ENCODE data around the gene TRAFD1. TPM values are rescaled to one million over a fixed set of nuclear protein-coding genes. Genes with fewer than 3 reads are reported as not detected.

The TRAFD1 gene
- total RNA-seq, 1 experiment from 2014 or later = 23.4 TPM

- no peak for DNase-seq (ENCODE audit: unreplicated experiment)
- TF ChIP-seq CTCF (IDR thresholded peaks at IDR 0.05; ENCODE audit: unreplicated experiment) = no peak
- H3K4me1 Mint-ChIP-seq (ENCODE audit: insufficient read depth, unreplicated experiment) = no peaks in the 10 kb centered on the region
- no peak overlapping the region for H3K4me3 Mint-ChIP-seq (ENCODE audit: unreplicated experiment)
- BruUV-seq (replicated peaks) = no TSS peak
- H3K27ac Mint-ChIP-seq (ENCODE audit: low read depth, unreplicated experiment) = no peak overlapping the region
- H3K36me3 Mint-ChIP-seq (ENCODE audit: insufficient read depth, unreplicated experiment) = peaks cover 69% of the 10 kb centered on the region
- no peaks in the 10 kb centered on the region for H3K9me3 Mint-ChIP-seq (ENCODE audit: unreplicated experiment)
- no peaks in the 10 kb centered on the region for H3K27me3 Mint-ChIP-seq (ENCODE audit: insufficient read depth, unreplicated experiment)
- intact Hi-C loops (cut with micrococcal nuclease) = no loop called here
- CTCF ChIA-PET = interaction anchor here (0.7 to 2.3 kb wide), 2 partner anchors 16 to 17 kb away, joined by 3 to 7 read pairs; no protein-coding TSS in a partner anchor
- POLR2A ChIA-PET = no interaction called here
Observed at GRCh38 chr12:112180422-112180821, 55.1 kb downstream of the TRAFD1 start.

- Mint-ChIP-seq H3K9me3 (ENCODE audit: unreplicated experiment) (no peaks in the 10 kb centered on the region), H3K4me3 (ENCODE audit: unreplicated experiment) (no peak overlapping the region), H3K27ac (ENCODE audit: low read depth, unreplicated experiment) (no peak overlapping the region), H3K4me1 (ENCODE audit: insufficient read depth, unreplicated experiment) (no peaks in the 10 kb centered on the region), H3K27me3 (ENCODE audit: insufficient read depth, unreplicated experiment) (no peaks in the 10 kb centered on the region), H3K36me3 (ENCODE audit: insufficient read depth, unreplicated experiment) (peaks cover 55% of the 10 kb centered on the region)
- ChIA-PET POLR2A (no interaction called here), CTCF (interaction anchor here (0.5 kb wide), 1 partner anchor 39 kb away, joined by 4 read pairs; no protein-coding TSS in a partner anchor)
- TF ChIP-seq CTCF (IDR thresholded peaks at IDR 0.05; ENCODE audit: unreplicated experiment) = no peak
- BruUV-seq (replicated peaks) = no TSS peak
- intact Hi-C loops (cut with micrococcal nuclease) = no loop called here
- DNase-seq (ENCODE audit: unreplicated experiment) = no peak
Observed at GRCh38 chr12:112182499-112182898, 57.1 kb downstream of the TRAFD1 start.

GRCh38 chr12:112183141-112184021, 58.0 kb downstream of the TRAFD1 start:
- no TSS peak for BruUV-seq (replicated peaks)
- H3K27ac Mint-ChIP-seq (ENCODE audit: low read depth, unreplicated experiment) = no peak overlapping the region
- no peak for TF ChIP-seq CTCF (IDR thresholded peaks at IDR 0.05; ENCODE audit: unreplicated experiment)
- H3K4me1 Mint-ChIP-seq (ENCODE audit: insufficient read depth, unreplicated experiment) = no peaks in the 10 kb centered on the region
- no peaks in the 10 kb centered on the region for H3K9me3 Mint-ChIP-seq (ENCODE audit: unreplicated experiment)
- CTCF ChIA-PET = interaction anchor here (0.5 kb wide), 1 partner anchor 40 kb away, joined by 4 read pairs; no protein-coding TSS in a partner anchor
- POLR2A ChIA-PET = no interaction called here
- no peaks in the 10 kb centered on the region for H3K27me3 Mint-ChIP-seq (ENCODE audit: insufficient read depth, unreplicated experiment)
- H3K36me3 Mint-ChIP-seq (ENCODE audit: insufficient read depth, unreplicated experiment) = peaks cover 50% of the 10 kb centered on the region
- no peak overlapping the region for H3K4me3 Mint-ChIP-seq (ENCODE audit: unreplicated experiment)
- intact Hi-C loops (cut with micrococcal nuclease) = no loop called here
- DNase-seq (ENCODE audit: unreplicated experiment) = no peak

- Mint-ChIP-seq H3K4me1 (ENCODE audit: insufficient read depth, unreplicated experiment) (no peaks in the 10 kb centered on the region), H3K4me3 (ENCODE audit: unreplicated experiment) (no peak overlapping the region), H3K27ac (ENCODE audit: low read depth, unreplicated experiment) (no peak overlapping the region), H3K36me3 (ENCODE audit: insufficient read depth, unreplicated experiment) (peaks cover 50% of the 10 kb centered on the region), H3K9me3 (ENCODE audit: unreplicated experiment) (no peaks in the 10 kb centered on the region), H3K27me3 (ENCODE audit: insufficient read depth, unreplicated experiment) (no peaks in the 10 kb centered on the region)
- no peak for DNase-seq (ENCODE audit: unreplicated experiment)
- ChIA-PET POLR2A (no interaction called here), CTCF (interaction anchor here (1.8 kb wide), 1 partner anchor 12 kb away, joined by 5 read pairs; no protein-coding TSS in a partner anchor)
- BruUV-seq (replicated peaks) = no TSS peak
- no peak for TF ChIP-seq CTCF (IDR thresholded peaks at IDR 0.05; ENCODE audit: unreplicated experiment)
- intact Hi-C loops (cut with micrococcal nuclease) = no loop called here
Observed at GRCh38 chr12:112184056-112184887, 58.9 kb downstream of the TRAFD1 start.
